SJCRH30 (cell line): ENCODE measurements around the gene MYH13. TPM values are rescaled to one million over a fixed set of nuclear protein-coding genes. Genes with fewer than 3 reads are reported as not detected.

ENCODE experiments used
- DNase-seq, 2 experiments: peaks; one replicate each; pipeline ENCODE4 v3.0.0-alpha.2; 2015 to 2020
- H3K27ac ChIP-seq: fragments of 250-450 bp; sonication (Bioruptor Pico); 2 replicates; pipeline ENCODE4 v1.5.1; 2020; ENCODE audit warnings: mild to moderate bottlenecking, moderate library complexity
- H3K27me3 ChIP-seq: fragments of 250-450 bp; sonication (Bioruptor Pico); 2 replicates; pipeline ENCODE4 v1.5.1; 2020; ENCODE audit warnings: mild to moderate bottlenecking, moderate library complexity
- H3K36me3 ChIP-seq: fragments of 250-450 bp; sonication (Bioruptor Pico); 2 replicates; pipeline ENCODE4 v1.5.1; 2020; ENCODE audit warnings: mild to moderate bottlenecking, moderate library complexity
- H3K4me1 ChIP-seq: fragments of 250-450 bp; sonication (Bioruptor Pico); 2 replicates; pipeline ENCODE4 v1.5.1; 2020; ENCODE audit warnings: mild to moderate bottlenecking, moderate library complexity
- H3K4me3 ChIP-seq: fragments of 250-450 bp; sonication (Bioruptor Pico); 2 replicates; pipeline ENCODE4 v1.5.1; 2020; ENCODE audit warnings: mild to moderate bottlenecking, moderate library complexity
- H3K9me3 ChIP-seq: fragments of 250-450 bp; sonication (Bioruptor Pico); replicated peaks from 2 replicates; pipeline ENCODE4 v1.5.1; 2020; ENCODE audit warnings: mild to moderate bottlenecking, moderate library complexity
- total RNA-seq: library from RNA; depleted of rRNA; stranded (reverse); fragments of >200 nt; shearing (Covaris generic); gene quantifications from 2 replicates; pipeline ENCODE4 v1.2.3, GENCODE V29; 2014; rRNA removed

Gene MYH13
- total RNA-seq = 0.46 and 0.57 TPM in 2 replicates

DNA sequence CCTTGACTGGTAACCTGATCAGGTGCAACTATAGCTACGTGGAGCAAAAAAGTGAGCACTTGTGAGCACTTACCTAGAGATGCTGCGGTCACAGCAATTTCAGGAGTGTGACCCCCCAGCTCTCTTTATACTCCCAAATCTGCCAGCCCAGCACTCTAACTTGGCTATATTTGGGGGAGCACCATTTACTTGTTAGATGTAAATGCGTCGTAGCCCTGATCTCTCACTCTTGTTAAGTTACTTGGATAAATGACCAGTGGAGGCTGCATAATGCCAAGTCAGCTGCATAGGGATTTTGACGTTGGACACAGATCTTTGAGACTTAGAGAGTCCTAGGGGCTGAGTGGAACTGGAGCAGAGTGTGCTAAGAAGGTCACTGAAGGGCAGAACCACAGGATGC lies at the start of gene MYH13:
TSS of gene MYH13 (minus strand) at position 101 of the 400 bp plus-strand sequence. CDS start 8,476 bp downstream, outside the sequence.
- Histone ChIP-seq H3K27ac (no peak within 1 kb of the TSS), H3K9me3 (no peaks in the 10 kb centered on the region), H3K36me3 (no peaks in the 10 kb centered on the region), H3K4me3 (no peak within 1 kb of the TSS), H3K4me1 (no peaks in the 10 kb centered on the region), H3K27me3 (no peaks in the 10 kb centered on the region)
- DNase-seq = no peak

DNA sequence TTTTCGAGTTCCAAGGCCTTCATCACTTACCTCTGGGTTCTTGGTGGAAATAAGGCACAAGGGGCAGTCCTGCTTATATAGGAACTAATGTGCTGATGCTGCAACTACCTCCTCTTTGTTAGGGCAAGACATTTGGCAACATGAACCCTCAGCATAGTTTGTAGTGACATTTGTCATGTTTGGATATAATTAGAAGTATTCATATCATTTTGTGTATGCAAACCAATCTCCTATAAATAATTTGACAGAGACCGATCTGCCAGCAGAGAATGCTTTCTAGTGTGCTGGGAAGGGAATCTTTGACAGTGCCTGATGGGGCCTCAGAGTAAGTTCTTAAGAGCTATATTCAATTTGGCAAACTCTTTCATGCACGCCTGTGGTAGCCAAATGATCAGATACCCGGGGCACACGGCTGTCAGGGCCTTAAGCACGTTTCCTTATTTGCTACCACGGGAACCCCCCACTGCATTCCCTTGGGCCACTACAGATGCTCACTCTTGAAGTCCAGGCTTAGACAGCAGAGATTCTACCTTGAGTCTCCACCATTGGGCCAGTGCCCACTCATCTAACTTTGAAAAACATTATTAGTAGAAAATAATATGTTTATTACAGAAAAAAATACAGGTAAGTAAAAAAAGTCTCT lies 49.2 kb upstream of the MYH13 start, which contains the start of gene MYH8:
TSS of gene MYH8 (minus strand) at position 51 of the 643 bp plus-strand sequence. CDS start 1,723 bp downstream, outside the sequence.
- Histone ChIP-seq H3K27ac (peak within 1 kb of the TSS; percentile 34), H3K4me3 (no peak within 1 kb of the TSS), H3K4me1 (peaks cover 28% of the 10 kb centered on the region), H3K9me3 (no peaks in the 10 kb centered on the region), H3K36me3 (no peaks in the 10 kb centered on the region), H3K27me3 (no peaks in the 10 kb centered on the region)
- DNase-seq = no peak

DNA sequence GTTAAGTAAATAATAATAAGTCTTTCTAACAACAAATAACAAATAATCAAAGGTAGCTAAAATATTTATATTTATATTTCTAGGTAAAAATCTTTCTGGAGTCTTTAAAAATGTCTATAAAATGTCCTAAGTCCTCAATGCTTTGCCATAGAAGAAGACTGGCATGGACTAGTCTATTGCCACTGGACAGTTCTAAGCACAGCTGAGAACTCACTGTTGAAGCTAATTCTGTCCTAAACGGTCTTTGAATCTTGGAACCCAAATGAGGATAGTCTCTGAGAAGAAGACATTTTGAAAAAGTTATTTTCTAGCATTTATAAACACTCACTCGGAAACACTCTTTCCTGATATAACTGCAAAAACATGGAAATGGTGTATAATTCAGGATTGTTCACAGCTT lies 48.4 kb upstream of the MYH13 start:
- H3K4me3 ChIP-seq = no peak overlapping the region
- no peaks in the 10 kb centered on the region for H3K9me3 ChIP-seq
- H3K27ac ChIP-seq = peak overlapping the region; percentile 34
- peaks cover 28% of the 10 kb centered on the region for H3K4me1 ChIP-seq
- peak in 1 of 2 experiments; percentile 12 for DNase-seq
- no peaks in the 10 kb centered on the region for H3K36me3 ChIP-seq
- no peaks in the 10 kb centered on the region for H3K27me3 ChIP-seq

DNA sequence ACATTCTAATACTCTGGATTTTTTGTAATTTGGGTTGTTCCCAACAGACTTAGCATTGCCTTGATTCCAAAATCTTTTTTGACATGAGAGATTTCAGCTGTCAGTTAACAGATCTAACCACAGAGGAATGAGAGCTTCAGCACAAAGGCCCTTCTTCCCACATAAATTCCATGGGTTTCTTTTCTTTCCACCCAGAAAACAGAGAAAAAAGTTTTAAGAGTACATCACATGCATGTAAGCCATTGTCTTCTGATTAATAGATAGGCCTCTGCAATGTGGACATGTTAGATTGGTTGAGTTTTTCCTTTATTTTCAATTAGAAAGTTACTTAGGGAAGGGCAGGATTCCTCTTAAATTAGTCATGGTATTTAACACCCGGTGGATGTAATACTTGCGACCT lies 48.0 kb upstream of the MYH13 start:
- no peaks in the 10 kb centered on the region for H3K27me3 ChIP-seq
- H3K36me3 ChIP-seq = no peaks in the 10 kb centered on the region
- H3K9me3 ChIP-seq = no peaks in the 10 kb centered on the region
- DNase-seq = peak in 1 of 2 experiments; percentile 21
- peaks cover 28% of the 10 kb centered on the region for H3K4me1 ChIP-seq
- no peak overlapping the region for H3K4me3 ChIP-seq
- peak overlapping the region; percentile 34 for H3K27ac ChIP-seq

DNA sequence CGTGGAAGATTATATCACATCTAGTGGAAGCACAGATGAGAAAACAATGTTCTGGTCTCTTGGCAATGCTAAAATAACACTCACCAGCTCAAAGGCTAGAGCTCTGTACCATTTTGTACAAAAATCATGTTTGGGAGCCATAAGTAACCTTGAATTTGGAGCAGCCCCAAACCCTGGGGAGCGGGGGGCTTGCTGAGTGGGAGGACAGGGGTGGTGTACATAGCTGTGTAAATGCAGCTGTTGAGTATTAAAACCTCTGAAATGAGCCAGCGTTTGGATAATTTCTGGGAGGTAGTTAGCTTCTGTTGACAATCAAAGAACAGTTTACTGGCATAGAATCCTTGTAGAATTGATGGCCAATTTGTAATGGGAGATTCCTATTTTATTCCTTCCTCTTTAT lies 44.6 kb upstream of the MYH13 start:
- peak; percentile 33 to 56 for DNase-seq
- Histone ChIP-seq H3K36me3 (no peaks in the 10 kb centered on the region), H3K4me3 (no peak overlapping the region), H3K27ac (peak overlapping the region; percentile 8; the same call in 1 of the 2 replicates), H3K27me3 (no peaks in the 10 kb centered on the region), H3K4me1 (peaks cover 28% of the 10 kb centered on the region), H3K9me3 (no peaks in the 10 kb centered on the region)

DNA sequence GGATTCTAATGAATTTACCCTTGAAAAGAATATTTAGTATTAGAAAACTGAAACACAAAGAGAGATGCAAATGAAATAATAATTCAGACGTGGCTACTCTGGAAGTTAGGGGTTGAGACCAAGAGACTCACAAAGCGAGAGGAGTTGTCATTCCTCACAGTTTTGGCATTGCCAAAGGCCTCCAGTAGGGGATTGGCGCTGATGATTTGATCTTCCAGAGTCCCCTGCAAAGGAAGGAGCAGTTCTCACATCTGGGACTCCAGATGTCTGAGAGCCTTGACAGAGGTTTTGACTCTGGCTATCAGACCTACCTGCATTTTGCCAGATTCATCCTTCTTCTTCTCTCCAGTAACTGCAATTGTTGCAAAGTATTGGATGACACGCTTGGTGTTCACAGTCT lies 42.4 kb upstream of the MYH13 start:
- DNase-seq = no peak

DNA sequence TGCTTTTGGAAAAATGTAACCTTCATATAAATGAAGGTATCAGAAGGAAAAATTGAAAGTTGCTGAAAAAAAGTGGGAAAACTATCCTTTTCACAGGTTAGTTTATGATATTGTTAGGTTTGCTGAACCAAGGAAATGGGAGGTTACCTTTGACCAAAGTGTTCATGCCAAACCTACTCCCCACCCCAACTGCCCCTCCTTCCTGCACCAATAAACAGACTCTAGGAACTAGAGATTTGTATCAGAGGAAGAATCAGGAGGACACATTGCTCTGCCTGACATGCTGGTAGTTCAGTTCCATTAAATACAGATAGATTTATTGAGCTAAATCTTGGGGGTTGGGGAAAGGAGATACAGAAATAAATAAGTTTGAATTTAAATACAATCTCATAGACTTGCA lies 30.8 kb upstream of the MYH13 start:
- Histone ChIP-seq H3K27me3 (no peaks in the 10 kb centered on the region), H3K4me3 (no peak overlapping the region)
- DNase-seq = no peak

More for the DNA sequence above, 42.4 kb upstream of the MYH13 start:
- no peaks in the 10 kb centered on the region for H3K36me3 ChIP-seq
- peaks cover 14% of the 10 kb centered on the region for H3K4me1 ChIP-seq
- no peak overlapping the region for H3K27ac ChIP-seq
- H3K27me3 ChIP-seq = no peaks in the 10 kb centered on the region
- H3K4me3 ChIP-seq = no peak overlapping the region
- no peaks in the 10 kb centered on the region for H3K9me3 ChIP-seq

DNA sequence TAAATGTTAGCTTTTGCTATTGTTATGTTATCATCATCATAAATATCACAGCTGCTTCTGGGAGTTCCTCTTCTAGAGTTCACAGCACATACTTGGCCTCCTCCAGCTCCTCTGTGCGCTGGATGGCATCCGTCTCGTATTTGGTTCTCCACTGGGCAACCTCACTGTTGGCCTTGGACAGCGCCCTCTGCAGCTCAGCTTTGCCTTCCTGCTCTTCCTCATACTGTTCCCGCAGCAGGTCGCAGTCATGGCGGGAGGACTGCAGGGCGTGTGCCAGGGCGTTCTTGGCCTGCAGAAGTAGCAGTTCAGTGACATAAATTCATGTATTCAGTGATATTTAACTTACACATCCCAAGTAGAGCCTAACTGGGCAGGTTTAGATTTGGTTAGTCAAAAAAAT lies 25.5 kb upstream of the MYH13 start:
- H3K27me3 ChIP-seq = no peaks in the 10 kb centered on the region

More for the DNA sequence above, 30.8 kb upstream of the MYH13 start:
- no peaks in the 10 kb centered on the region for H3K9me3 ChIP-seq
- no peaks in the 10 kb centered on the region for H3K4me1 ChIP-seq
- H3K36me3 ChIP-seq = no peaks in the 10 kb centered on the region
- H3K27ac ChIP-seq = no peak overlapping the region

DNA sequence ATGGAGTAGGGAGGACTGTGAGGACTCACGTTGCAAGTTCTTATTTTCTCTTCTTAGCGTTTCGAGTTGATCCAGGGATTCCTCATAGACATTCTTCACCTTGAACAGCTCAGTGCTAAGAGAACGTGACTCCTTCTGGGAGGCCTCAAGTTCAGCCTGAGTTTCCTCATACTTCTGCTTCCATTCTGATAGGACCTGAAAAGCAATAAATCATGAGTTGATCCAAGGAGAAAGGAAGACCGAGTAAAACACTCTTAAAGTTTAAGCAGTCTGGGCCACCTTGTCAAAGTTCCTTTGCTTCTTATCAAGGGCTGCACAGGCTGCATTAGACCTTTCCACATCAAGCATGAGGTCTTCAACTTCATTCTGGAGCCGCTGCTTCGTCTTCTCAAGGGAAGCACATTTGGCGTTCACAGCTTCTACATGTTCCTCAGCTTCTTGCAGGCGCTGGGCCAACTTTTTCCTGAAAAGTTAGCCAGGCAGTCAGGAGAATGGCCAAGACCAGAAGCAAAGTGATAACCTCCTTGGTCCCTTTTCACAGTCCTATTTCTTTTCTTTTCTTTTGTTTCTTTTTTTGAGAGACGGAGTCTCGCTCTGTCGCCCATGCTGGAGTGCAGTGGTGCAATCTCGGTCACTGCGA lies 23.8 kb upstream of the MYH13 start:
- Histone ChIP-seq H3K4me1 (no peaks in the 10 kb centered on the region), H3K4me3 (no peak overlapping the region), H3K27ac (no peak overlapping the region), H3K9me3 (no peaks in the 10 kb centered on the region), H3K36me3 (no peaks in the 10 kb centered on the region), H3K27me3 (no peaks in the 10 kb centered on the region)
- no peak for DNase-seq

More for the DNA sequence above, 25.5 kb upstream of the MYH13 start:
- no peak overlapping the region for H3K27ac ChIP-seq
- no peak overlapping the region for H3K4me3 ChIP-seq
- DNase-seq = no peak
- no peaks in the 10 kb centered on the region for H3K9me3 ChIP-seq
- no peaks in the 10 kb centered on the region for H3K4me1 ChIP-seq
- no peaks in the 10 kb centered on the region for H3K36me3 ChIP-seq

DNA sequence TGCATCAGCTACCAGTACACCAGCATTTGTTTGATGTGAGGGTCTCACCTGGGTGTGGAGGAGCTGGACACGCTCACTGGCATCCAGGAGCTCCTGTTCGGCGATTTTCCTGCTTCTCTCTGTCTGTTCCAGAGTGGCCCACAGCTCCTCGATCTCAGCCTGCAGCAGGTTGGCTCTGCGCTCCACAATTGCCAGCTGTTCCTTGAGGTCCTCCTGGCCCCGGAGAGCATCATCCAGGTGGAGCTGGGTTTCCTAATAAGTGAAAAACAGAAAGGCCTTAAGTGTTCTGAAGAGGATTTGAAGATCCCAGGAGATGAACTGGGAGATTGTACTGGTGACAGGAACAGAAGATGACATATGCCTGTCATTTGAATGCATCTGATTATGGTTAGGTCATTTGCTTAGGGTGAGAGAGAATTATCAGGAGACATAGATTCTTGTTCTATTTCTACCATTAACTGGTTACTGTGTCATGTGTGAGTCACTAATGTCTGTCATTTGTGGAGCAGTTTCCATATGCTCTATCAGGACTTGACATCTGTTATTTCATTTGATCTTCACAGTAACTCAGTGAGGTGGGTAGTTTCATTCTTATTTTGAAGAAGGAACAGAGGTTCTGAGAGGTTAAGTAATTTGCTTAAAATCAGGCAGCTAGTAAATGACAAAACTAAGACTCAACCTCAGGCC lies 21.5 kb upstream of the MYH13 start:
- peaks cover 5% of the 10 kb centered on the region; the same call in 1 of the 2 replicates for H3K4me1 ChIP-seq
- no peaks in the 10 kb centered on the region for H3K36me3 ChIP-seq
- no peak overlapping the region for H3K4me3 ChIP-seq
- no peaks in the 10 kb centered on the region for H3K27me3 ChIP-seq
- no peak overlapping the region for H3K27ac ChIP-seq
- no peak for DNase-seq
- H3K9me3 ChIP-seq = no peaks in the 10 kb centered on the region

DNA sequence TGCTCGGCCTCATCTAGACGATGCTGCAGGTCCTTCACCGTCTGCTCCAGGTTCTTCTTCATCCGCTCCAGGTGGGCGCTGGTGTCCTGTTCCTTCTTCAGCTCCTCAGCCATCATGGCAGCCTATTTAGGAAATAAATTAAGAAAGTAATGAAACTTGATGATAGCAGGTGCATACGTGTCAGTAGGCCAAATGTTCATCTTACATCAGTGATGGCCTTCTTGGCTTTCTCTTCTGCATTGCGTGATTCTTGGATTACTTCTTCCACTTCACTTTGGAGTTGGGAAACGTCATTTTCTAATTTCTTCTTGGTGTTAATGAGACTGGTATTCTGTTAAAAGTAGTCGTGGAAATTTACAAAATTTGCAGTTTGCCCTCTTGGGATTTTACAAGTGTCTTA lies 20.1 kb upstream of the MYH13 start:
- Histone ChIP-seq H3K9me3 (no peaks in the 10 kb centered on the region), H3K27me3 (no peaks in the 10 kb centered on the region), H3K27ac (no peak overlapping the region), H3K4me1 (peaks cover 5% of the 10 kb centered on the region; the same call in 1 of the 2 replicates), H3K36me3 (no peaks in the 10 kb centered on the region), H3K4me3 (no peak overlapping the region)
- DNase-seq = no peak

DNA sequence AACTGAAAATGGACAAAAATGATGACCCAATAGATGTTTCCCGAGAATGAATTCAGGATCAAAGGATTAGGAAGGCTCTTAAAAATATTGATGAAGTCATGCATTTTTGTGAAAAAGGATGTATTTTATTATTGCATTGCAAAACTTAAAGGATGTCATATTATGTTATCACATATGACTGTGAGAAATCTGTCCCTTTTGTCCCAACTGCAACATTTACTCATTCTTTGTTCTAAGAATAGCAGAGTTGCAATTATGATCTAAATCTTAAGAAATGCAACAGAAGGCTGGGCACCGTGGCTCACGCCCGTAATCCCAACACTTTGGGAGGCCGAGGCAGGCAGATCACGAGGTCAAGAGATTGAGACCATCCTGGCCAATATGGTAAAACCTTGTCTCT lies 13.1 kb upstream of the MYH13 start:
- Histone ChIP-seq H3K4me1 (peaks cover 44% of the 10 kb centered on the region), H3K27me3 (no peaks in the 10 kb centered on the region), H3K27ac (no peak overlapping the region), H3K9me3 (no peaks in the 10 kb centered on the region), H3K36me3 (no peaks in the 10 kb centered on the region), H3K4me3 (no peak overlapping the region)
- DNase-seq = no peak

DNA sequence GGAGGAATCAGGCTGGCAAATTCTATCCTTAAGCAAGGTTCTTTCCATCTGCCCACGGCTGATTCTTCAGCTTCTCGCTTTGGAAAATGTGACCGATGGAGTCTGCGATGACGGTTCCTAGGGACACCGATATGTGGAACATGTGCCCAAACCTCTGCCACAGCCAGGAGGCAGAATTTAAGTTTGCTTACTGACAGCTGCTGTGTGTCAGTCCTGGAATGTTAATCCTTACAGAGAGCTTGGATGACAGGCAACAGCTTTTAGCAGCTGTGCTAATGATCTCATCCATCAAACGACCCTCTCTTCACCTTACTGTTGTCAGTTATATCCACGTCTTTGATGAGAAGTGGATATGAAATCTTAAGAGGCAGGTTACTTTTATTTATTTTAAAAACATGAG lies 11.4 kb upstream of the MYH13 start:
- DNase-seq = peak; percentile 86 to 92
- Histone ChIP-seq H3K4me3 (peak overlapping the region; percentile 26), H3K4me1 (peaks cover 56% of the 10 kb centered on the region), H3K36me3 (no peaks in the 10 kb centered on the region), H3K27ac (peak overlapping the region; percentile 91), H3K9me3 (no peaks in the 10 kb centered on the region), H3K27me3 (no peaks in the 10 kb centered on the region)

DNA sequence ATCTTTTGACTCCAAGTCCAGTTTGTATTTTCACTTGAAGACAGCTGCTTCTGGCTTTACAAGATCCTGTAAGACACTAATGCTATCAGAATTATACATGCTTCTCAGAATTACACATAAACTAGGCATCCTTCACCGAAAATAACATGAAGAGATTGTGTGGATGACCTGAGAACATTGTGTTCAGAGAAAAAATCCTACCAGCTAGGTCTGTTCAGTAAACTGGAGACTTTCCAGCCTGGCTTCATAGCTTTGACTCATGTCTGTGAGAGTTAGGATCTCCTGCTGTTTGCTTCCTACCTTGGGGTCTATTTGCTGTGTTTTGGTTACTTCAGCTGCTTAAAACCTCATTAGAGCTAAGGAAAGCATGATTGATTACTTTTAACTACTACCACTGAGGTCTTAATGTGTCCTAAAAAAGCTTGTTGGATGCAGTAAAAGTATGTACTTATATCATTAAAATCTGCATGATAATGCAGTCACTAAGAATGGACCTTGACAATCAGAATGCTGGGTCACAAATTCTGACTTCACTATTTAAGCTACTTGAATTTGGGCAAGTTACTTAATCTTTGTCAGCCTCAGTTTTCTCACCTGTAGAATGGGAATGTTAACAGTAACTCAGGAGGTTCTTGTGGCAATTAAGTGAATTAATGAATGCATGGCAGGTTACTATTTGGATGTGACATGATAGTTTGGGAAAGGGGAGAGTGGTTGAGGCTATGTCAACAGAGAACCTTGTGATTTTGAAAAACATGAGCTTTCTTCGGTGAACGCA lies 8.0 kb upstream of the MYH13 start:
- H3K4me1 ChIP-seq = peaks cover 57% of the 10 kb centered on the region
- H3K27ac ChIP-seq = peak overlapping the region; percentile 45
- H3K9me3 ChIP-seq = no peaks in the 10 kb centered on the region
- no peaks in the 10 kb centered on the region for H3K36me3 ChIP-seq
- no peaks in the 10 kb centered on the region for H3K27me3 ChIP-seq
- H3K4me3 ChIP-seq = no peak overlapping the region
- DNase-seq = peak; percentile 46 to 80
